Right lobe of liver (tissue), 6 donors: Measurements from ENCODE around the gene LXN. TPM values are rescaled to one million over a fixed set of nuclear protein-coding genes. Genes with fewer than 3 reads are reported as not detected.

Source experiments
- ATAC-seq, 4 donors: fragments of 200-7000 bp; cut with Tn5 transposase; one replicate each; pipeline ENCODE4 v1.9.1; 2020; ENCODE audit warnings: mild to moderate bottlenecking in 4 of 4, moderate library complexity in 4 of 4
- DNase-seq, 3 donors: peaks; one replicate each; pipeline ENCODE4 v3.0.0-alpha.2; 2020
- H3K27ac ChIP-seq, 3 donors: fragments of 200-600 bp; one replicate each; pipeline ENCODE4 v1.8.0; 2022
- H3K27me3 ChIP-seq, 2 donors: fragments of 200-600 bp; one replicate each; pipeline ENCODE4 v1.8.0; 2022
- H3K36me3 ChIP-seq, 4 donors: fragments of 200-600 bp; sonication (generic) in 1 of 4; one replicate each; pipeline versions ENCODE4 v1.5.1 to v1.8.0; 2017 to 2022; ENCODE audit warnings: control low read depth in 1 of 4
- H3K4me1 ChIP-seq, 4 donors: fragments of 200-600 bp; sonication (generic) in 1 of 4; one replicate each; pipeline versions ENCODE4 v1.5.1 to v1.8.0; 2017 to 2022; ENCODE audit warnings: control low read depth in 1 of 4
- H3K4me3 ChIP-seq, 3 donors: fragments of 200-600 bp; one replicate each; pipeline ENCODE4 v1.8.0; 2022
- H3K9me3 ChIP-seq, 4 donors: fragments of 200-600 bp; sonication (generic) in 1 of 4; one replicate each; pipeline versions ENCODE4 v1.5.1 to v1.8.0; 2017 to 2022; ENCODE audit warnings: control low read depth in 1 of 4
- POLR2A ChIP-seq: fragments of 450-650 bp; IDR thresholded peaks from one replicate; pipeline ENCODE4 v1.6.1; 2017; ENCODE audit warnings: antibody characterized with exemption, mild to moderate bottlenecking
- WGBS: methylation state at CpG from one replicate; pipeline ENCODE4 v1.1.6; 2018; ENCODE audit warnings: low coverage, low lambda C conversion rate; ENCODE audit not compliant: insufficient coverage; ENCODE audit errors: missing lambda C conversion rate; 5-methylcytosine and 5-hydroxymethylcytosine counted together
- intact Hi-C, 2 donors: fragments of 100-400 bp; cut with DNase I; formaldehyde crosslinking; loops; one replicate each; pipeline versions ENCODE4 v1.11.2 to v1.14.1; 2022
- total RNA-seq, 6 experiments: library from RNA; depleted of rRNA in 2 of 6; stranded (reverse); fragments of >200 nt in 2 of 6; fragmentation: NEBNext Ultra II Directional in 3 of 6; extraction: Animal tissue kit (Norgen Biotek cat#: 25700) in 3 of 6; gene quantifications; one replicate each; pipeline versions ENCODE4 v1.1.0 to v1.2.4, GENCODE V29; 2016 to 2023
- TF ChIP-seq, protein P1 (sequence below), 4 donors: fragments of 200-600 bp in 3 of 4; fragments of 450-650 bp in 1 of 4; IDR thresholded peaks; one replicate each; pipeline versions ENCODE4 v1.5.1 to v1.8.0; 2016 to 2022; ENCODE audit warnings: antibody characterized with exemption in 4 of 4, mild to moderate bottlenecking in 2 of 4
- donor health status: DM: no; HTN: yes; CAD: no.
- donor health status: DM: no; HTN: no; CAD: no.
- donor health status: DM: no; HTN: no; CAD: no.
- donor health status: DM: no; HTN: yes; CAD: no.
- donor health status: DM: no; HTN: yes; CAD: no.

The LXN gene
- total RNA-seq, 6 experiments from 2014 or later = 0.84 to 3.4 (median 2.0) TPM

GRCh38 chr3:158642005-158642404, 30.4 kb downstream of the LXN start:
- no peaks in the 10 kb centered on the region for H3K36me3 ChIP-seq
- H3K4me3 ChIP-seq = no peak overlapping the region
- ATAC-seq (no peak), DNase-seq (no peak)
- peaks cover 0 to 12% (median 5%) of the 10 kb centered on the region in 4 donors for H3K4me1 ChIP-seq
- no peak overlapping the region for H3K27ac ChIP-seq
- H3K27me3 ChIP-seq = no peaks in the 10 kb centered on the region
- no peak for TF ChIP-seq POLR2A
- TF ChIP-seq, protein P1, sequence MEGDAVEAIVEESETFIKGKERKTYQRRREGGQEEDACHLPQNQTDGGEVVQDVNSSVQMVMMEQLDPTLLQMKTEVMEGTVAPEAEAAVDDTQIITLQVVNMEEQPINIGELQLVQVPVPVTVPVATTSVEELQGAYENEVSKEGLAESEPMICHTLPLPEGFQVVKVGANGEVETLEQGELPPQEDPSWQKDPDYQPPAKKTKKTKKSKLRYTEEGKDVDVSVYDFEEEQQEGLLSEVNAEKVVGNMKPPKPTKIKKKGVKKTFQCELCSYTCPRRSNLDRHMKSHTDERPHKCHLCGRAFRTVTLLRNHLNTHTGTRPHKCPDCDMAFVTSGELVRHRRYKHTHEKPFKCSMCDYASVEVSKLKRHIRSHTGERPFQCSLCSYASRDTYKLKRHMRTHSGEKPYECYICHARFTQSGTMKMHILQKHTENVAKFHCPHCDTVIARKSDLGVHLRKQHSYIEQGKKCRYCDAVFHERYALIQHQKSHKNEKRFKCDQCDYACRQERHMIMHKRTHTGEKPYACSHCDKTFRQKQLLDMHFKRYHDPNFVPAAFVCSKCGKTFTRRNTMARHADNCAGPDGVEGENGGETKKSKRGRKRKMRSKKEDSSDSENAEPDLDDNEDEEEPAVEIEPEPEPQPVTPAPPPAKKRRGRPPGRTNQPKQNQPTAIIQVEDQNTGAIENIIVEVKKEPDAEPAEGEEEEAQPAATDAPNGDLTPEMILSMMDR (IDR thresholded peaks at IDR 0.05) = no peak
- intact Hi-C loops = no loop called here
- 85% methylated on average over 7 of the region's 7 CpGs for WGBS
- H3K9me3 ChIP-seq = no peaks in the 10 kb centered on the region

- no peak for ATAC-seq
- WGBS = 81% methylated on average over 4 of the region's 7 CpGs
These were observed 31.8 kb downstream of the LXN start for GRCh38 chr3:158640646-158641045.

DNA sequence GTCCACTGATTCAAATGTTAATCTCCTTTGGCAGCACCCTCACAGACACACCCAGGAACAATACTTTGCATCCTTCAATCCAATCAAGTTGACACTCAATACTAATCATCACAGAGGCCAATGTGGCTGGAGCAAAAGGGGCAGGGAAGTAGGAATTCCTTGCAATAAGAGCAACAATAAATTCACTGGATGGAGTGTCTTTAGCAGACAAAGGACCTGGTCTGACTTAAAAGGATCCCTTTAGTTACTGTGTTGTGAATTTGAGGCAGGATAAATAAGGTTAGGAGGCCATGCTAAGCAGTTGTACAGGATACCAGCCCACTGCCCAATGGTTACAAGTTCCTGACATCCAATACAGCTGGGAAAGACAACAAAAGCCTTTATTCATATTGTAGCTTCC, 40.5 kb downstream of the LXN start:
- no peak overlapping the region for H3K4me3 ChIP-seq
- H3K4me1 ChIP-seq = no peaks in the 10 kb centered on the region
- H3K36me3 ChIP-seq = no peaks in the 10 kb centered on the region
- no peak for ATAC-seq
- H3K9me3 ChIP-seq = no peaks in the 10 kb centered on the region
- TF ChIP-seq, protein P1 (IDR thresholded peaks at IDR 0.05) = no peak
- TF ChIP-seq POLR2A = no peak
- intact Hi-C loops = no loop called here
- DNase-seq = no peak
- no peak overlapping the region for H3K27ac ChIP-seq
- no peaks in the 10 kb centered on the region for H3K27me3 ChIP-seq

More at GRCh38 chr3:158640646-158641045, 31.8 kb downstream of the LXN start:
- no peak for DNase-seq
- Histone ChIP-seq H3K27ac (no peak overlapping the region), H3K4me1 (peaks cover 0 to 8% (median 3%) of the 10 kb centered on the region in 4 donors), H3K4me3 (no peak overlapping the region), H3K9me3 (no peaks in the 10 kb centered on the region), H3K36me3 (no peaks in the 10 kb centered on the region), H3K27me3 (no peaks in the 10 kb centered on the region)
- intact Hi-C loops = no loop called here
- TF ChIP-seq, protein P1 (IDR thresholded peaks at IDR 0.05) = no peak

DNA sequence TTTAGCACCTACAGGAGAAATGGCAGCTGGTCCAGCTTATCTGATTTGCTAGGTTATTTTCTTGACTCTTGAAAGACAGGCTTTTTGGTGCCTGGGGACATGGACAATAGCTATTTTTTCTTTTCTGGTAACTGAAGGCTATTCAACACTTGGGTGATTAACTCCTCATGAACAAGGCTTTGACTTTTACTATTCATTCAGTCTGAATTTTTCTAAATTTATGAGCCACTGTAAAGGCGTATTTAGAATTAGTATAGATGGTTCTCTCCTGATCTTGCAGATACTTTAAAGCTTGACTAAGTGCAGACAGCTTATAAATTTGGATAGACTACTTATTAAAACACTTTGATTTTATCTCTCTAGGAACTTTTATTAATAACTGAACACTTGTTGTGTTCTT, 46.6 kb downstream of the LXN start:
- 52% methylated on average over 1 of the region's 1 CpG for WGBS
- ATAC-seq = no peak
- intact Hi-C loops = no loop called here
- Histone ChIP-seq H3K9me3 (no peaks in the 10 kb centered on the region), H3K4me1 (no peaks in the 10 kb centered on the region), H3K27me3 (no peaks in the 10 kb centered on the region), H3K4me3 (no peak overlapping the region), H3K27ac (no peak overlapping the region), H3K36me3 (no peaks in the 10 kb centered on the region)
- TF ChIP-seq, protein P1 (IDR thresholded peaks at IDR 0.05) = no peak
- TF ChIP-seq POLR2A = no peak
- DNase-seq = no peak
